WTC11 (cell line): Measurements from ENCODE around the gene PHLPP1. TPM values are rescaled to one million over a fixed set of nuclear protein-coding genes. Genes with fewer than 3 reads are reported as not detected.

Source experiments
- ATAC-seq: fragments of 200-7000 bp; cut with Tn5 transposase; 2 replicates; pipeline ENCODE4 v1.10.0; 2021; ENCODE audit warnings: mild to moderate bottlenecking, moderate library complexity
- CTCF ChIA-PET: fragments of 300-600 bp; sonication (Branson Sonifier 250); formaldehyde crosslinking; loops from one replicate; lab custom pipeline; 2021; ENCODE audit warnings: antibody characterized with exemption; lab: Charles Lee
- POLR2A ChIA-PET: fragments of 350-600 bp; sonication (Branson Sonifier 250); formaldehyde crosslinking; loops from one replicate; lab custom pipeline; 2021; ENCODE audit warnings: antibody characterized with exemption; lab: Charles Lee
- DNase-seq: peaks from one replicate; pipeline ENCODE4 v3.0.0; 2021; ENCODE audit warnings: low spot score
- H3K27ac Mint-ChIP-seq: 2 replicates; pipeline ENCODE4 v1.8.0; 2021; ENCODE audit warnings: mixed read lengths
- H3K27me3 Mint-ChIP-seq: 2 replicates; pipeline ENCODE4 v1.8.0; 2021; ENCODE audit warnings: low read depth, mild to moderate bottlenecking, moderate library complexity, mixed read lengths
- H3K36me3 Mint-ChIP-seq: 2 replicates; pipeline ENCODE4 v1.8.0; 2021; ENCODE audit warnings: mixed read lengths
- H3K4me1 Mint-ChIP-seq: 2 replicates; pipeline ENCODE4 v1.8.0; 2022; ENCODE audit warnings: mixed read lengths
- H3K4me3 Mint-ChIP-seq: 2 replicates; pipeline ENCODE4 v1.8.0; 2021; ENCODE audit warnings: mild to moderate bottlenecking, moderate library complexity, mixed read lengths
- H3K9me3 Mint-ChIP-seq: 2 replicates; pipeline ENCODE4 v1.8.0; 2021; ENCODE audit warnings: mixed read lengths
- ARID4B ChIP-seq: sonication (generic); formaldehyde crosslinking; IDR thresholded peaks from 2 replicates; pipeline ENCODE4 v1.8.0; 2023; ENCODE audit warnings: missing genetic modification reagents, mild to moderate bottlenecking, borderline replicate concordance
- ATF2 ChIP-seq: sonication (generic); formaldehyde crosslinking; IDR thresholded peaks from 2 replicates; pipeline ENCODE4 v1.8.1; 2022; ENCODE audit warnings: low read depth, missing genetic modification reagents, borderline replicate concordance
- ATF6 ChIP-seq: sonication (generic); formaldehyde crosslinking; IDR thresholded peaks from 2 replicates; pipeline ENCODE4 v1.8.1; 2023; ENCODE audit warnings: mild to moderate bottlenecking, missing genetic modification reagents
- CREB1 ChIP-seq: sonication (generic); formaldehyde crosslinking; IDR thresholded peaks from 2 replicates; pipeline ENCODE4 v1.8.0; 2023; ENCODE audit warnings: mild to moderate bottlenecking, missing genetic modification reagents
- ELF4 ChIP-seq: sonication (generic); formaldehyde crosslinking; IDR thresholded peaks from 2 replicates; pipeline ENCODE4 v1.8.1; 2022; ENCODE audit warnings: low read depth, mild to moderate bottlenecking, moderate library complexity, missing genetic modification reagents
- ERG ChIP-seq: fragments of 250-450 bp; sonication (Bioruptor Pico); IDR thresholded peaks from 2 replicates; pipeline ENCODE4 v1.8.0; 2021; ENCODE audit warnings: mild to moderate bottlenecking
- FOXP4 ChIP-seq: sonication (generic); formaldehyde crosslinking; IDR thresholded peaks from 2 replicates; pipeline ENCODE4 v1.8.0; 2022; ENCODE audit warnings: mild to moderate bottlenecking, missing genetic modification reagents
- HMGXB4 ChIP-seq: sonication (generic); formaldehyde crosslinking; IDR thresholded peaks from 2 replicates; pipeline ENCODE4 v1.8.1; 2023; ENCODE audit warnings: mild to moderate bottlenecking, moderate library complexity, missing genetic modification reagents
- IRF1 ChIP-seq: sonication (generic); formaldehyde crosslinking; IDR thresholded peaks from 2 replicates; pipeline ENCODE4 v1.8.0; 2023; ENCODE audit warnings: missing genetic modification reagents
- JUN ChIP-seq: sonication (generic); formaldehyde crosslinking; IDR thresholded peaks from 2 replicates; pipeline ENCODE4 v1.8.0; 2023; ENCODE audit warnings: mild to moderate bottlenecking, missing genetic modification reagents
- NFATC4 ChIP-seq: fragments of 250-450 bp; sonication (Bioruptor Pico); IDR thresholded peaks from 2 replicates; pipeline ENCODE4 v1.9.0; 2021; ENCODE audit warnings: mild to moderate bottlenecking
- NFYB ChIP-seq: sonication (generic); formaldehyde crosslinking; conservative IDR thresholded peaks from 2 replicates; pipeline ENCODE4 v1.8.0; 2022; ENCODE audit warnings: low read depth, missing genetic modification reagents
- PRDM15 ChIP-seq: sonication (generic); formaldehyde crosslinking; IDR thresholded peaks from 2 replicates; pipeline ENCODE4 v1.8.0; 2022; ENCODE audit warnings: missing genetic modification reagents
- TCF7 ChIP-seq: sonication (generic); formaldehyde crosslinking; IDR thresholded peaks from 2 replicates; pipeline ENCODE4 v1.8.0; 2022; ENCODE audit warnings: mild to moderate bottlenecking, low read depth, missing genetic modification reagents, moderate library complexity
- TP53 ChIP-seq: sonication (generic); formaldehyde crosslinking; IDR thresholded peaks from 2 replicates; pipeline ENCODE4 v1.8.1; 2023; ENCODE audit warnings: mild to moderate bottlenecking, missing genetic modification reagents
- ZBTB21 ChIP-seq: sonication (generic); formaldehyde crosslinking; IDR thresholded peaks from 2 replicates; pipeline ENCODE4 v1.8.1; 2023; ENCODE audit warnings: mild to moderate bottlenecking, missing genetic modification reagents, borderline replicate concordance
- ZNF671 ChIP-seq: fragments of 250-450 bp; sonication (Bioruptor Pico); IDR thresholded peaks from 2 replicates; pipeline ENCODE4 v1.8.0; 2021; ENCODE audit warnings: mild to moderate bottlenecking
- total RNA-seq: library from RNA; stranded (reverse); gene quantifications from 3 replicates; pipeline ENCODE4 v1.2.3, GENCODE V29; 2021

Gene PHLPP1
- total RNA-seq, 1 experiment from 2014 or later, result 52.0 TPM

GRCh38 chr18:62797329-62797728, 82.0 kb downstream of the PHLPP1 start:
- Mint-ChIP-seq H3K27me3 (no peaks in the 10 kb centered on the region), H3K36me3 (no peaks in the 10 kb centered on the region), H3K4me1 (peaks cover 88% of the 10 kb centered on the region), H3K4me3 (no peak overlapping the region), H3K9me3 (no peaks in the 10 kb centered on the region), H3K27ac (no peak overlapping the region)
- DNase-seq (no peak), ATAC-seq (no peak)
- no peak for TF ChIP-seq ZBTB21
- no peak for TF ChIP-seq ERG (CRISPR knock-in tag)
- no peak for TF ChIP-seq ELF4 (CRISPR knock-in tag)
- TF ChIP-seq TP53 (CRISPR knock-in tag), result no peak
- TF ChIP-seq NFATC4 (CRISPR knock-in tag), result no peak
- no peak for TF ChIP-seq ARID4B
- TF ChIP-seq ATF6 (CRISPR knock-in tag), result no peak
- no peak for TF ChIP-seq FOXP4 (CRISPR knock-in tag)
- TF ChIP-seq JUN (CRISPR knock-in tag), result no peak
- no peak for TF ChIP-seq TCF7 (CRISPR knock-in tag)
- TF ChIP-seq HMGXB4 (CRISPR knock-in tag), result no peak
- TF ChIP-seq NFYB (CRISPR knock-in tag), result no peak
- TF ChIP-seq CREB1 (CRISPR knock-in tag), result no peak
- no peak for TF ChIP-seq ZNF671
- no peak for TF ChIP-seq IRF1 (CRISPR knock-in tag)
- no peak for TF ChIP-seq ATF2 (CRISPR knock-in tag)
- TF ChIP-seq PRDM15 (CRISPR knock-in tag), result no peak
- CTCF ChIA-PET, result no interaction called here
- POLR2A ChIA-PET, result interaction anchor here (2.6 kb wide), 1 partner anchor 82 kb away, joined by 6 read pairs; the partner anchor contains the start of gene PHLPP1
